ENCODE data around the gene NFILZ. TPM values are rescaled to one million over a fixed set of nuclear protein-coding genes. Genes with fewer than 3 reads are reported as not detected.

Gene NFILZ
- total and polyA plus RNA-seq, 7 donors, result not detected

DNA sequence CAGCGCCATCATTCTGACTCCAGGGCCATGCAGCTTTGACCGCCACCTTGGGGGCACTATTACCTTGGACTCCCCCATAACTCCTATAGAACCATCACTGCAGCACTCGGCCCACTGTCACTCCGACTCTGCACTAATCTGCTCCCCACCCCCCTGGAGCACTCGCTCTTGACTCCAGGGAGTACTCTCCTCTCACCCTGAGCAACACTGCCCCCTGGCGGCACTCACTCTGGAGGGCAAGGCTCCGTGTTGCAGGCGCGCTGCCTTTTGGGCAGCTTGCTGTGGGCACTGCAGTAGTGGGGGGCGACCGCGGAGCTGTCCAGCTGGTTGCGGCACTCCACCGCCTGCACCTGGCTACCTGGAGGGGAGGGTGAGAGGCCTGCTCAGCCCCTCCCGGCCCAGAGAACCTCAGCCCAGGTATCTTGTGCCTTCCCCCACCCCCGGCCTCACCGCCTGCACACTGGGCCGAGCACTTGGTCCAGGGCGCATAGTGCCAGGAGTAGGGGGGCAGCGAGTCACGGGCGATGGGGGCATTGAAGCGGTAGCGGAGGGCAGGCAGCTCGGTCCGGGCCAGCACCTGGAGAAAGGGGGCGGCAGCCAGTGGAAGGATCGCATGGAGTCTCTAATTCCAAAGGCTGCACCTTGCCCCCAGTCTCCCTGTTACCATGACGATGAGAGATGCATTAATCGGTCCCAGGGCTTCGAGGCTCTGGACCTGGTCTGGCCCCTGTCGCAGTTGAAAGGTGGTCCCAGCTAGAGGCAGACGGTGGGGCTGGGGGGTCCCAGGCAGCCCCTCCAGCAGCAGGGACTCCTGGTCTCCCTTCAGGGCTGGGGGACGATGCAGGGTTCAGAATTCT, 44.3 kb upstream of the NFILZ start:
- Histone ChIP-seq H3K27ac (no peak overlapping the region), H3K36me3 (peaks cover 0 to 50% (median 0%) of the 10 kb centered on the region in 4 donors), H3K4me3 (no peak overlapping the region), H3K9me3 (no peaks in the 10 kb centered on the region), H3K4me1 (no peaks in the 10 kb centered on the region), H3K27me3 (no peaks in the 10 kb centered on the region)
- intact Hi-C loops (cut with DNase I), result no loop called here
- WGBS, 2 donors, result 61 to 79% methylated on average over 34 of the region's 34 CpGs
- TF ChIP-seq, protein P1, sequence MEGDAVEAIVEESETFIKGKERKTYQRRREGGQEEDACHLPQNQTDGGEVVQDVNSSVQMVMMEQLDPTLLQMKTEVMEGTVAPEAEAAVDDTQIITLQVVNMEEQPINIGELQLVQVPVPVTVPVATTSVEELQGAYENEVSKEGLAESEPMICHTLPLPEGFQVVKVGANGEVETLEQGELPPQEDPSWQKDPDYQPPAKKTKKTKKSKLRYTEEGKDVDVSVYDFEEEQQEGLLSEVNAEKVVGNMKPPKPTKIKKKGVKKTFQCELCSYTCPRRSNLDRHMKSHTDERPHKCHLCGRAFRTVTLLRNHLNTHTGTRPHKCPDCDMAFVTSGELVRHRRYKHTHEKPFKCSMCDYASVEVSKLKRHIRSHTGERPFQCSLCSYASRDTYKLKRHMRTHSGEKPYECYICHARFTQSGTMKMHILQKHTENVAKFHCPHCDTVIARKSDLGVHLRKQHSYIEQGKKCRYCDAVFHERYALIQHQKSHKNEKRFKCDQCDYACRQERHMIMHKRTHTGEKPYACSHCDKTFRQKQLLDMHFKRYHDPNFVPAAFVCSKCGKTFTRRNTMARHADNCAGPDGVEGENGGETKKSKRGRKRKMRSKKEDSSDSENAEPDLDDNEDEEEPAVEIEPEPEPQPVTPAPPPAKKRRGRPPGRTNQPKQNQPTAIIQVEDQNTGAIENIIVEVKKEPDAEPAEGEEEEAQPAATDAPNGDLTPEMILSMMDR (IDR thresholded peaks at IDR 0.05), result peak in 1 of 4 experiments; percentile 45
- TF ChIP-seq POLR2AphosphoS5 (IDR thresholded peaks at IDR 0.05) (no peak), POLR2A (IDR thresholded peaks at IDR 0.05) (no peak), EP300 (IDR thresholded peaks at IDR 0.05) (no peak)
- no peak for DNase-seq

- Histone ChIP-seq H3K4me3 (no peak overlapping the region), H3K27me3 (no peaks in the 10 kb centered on the region), H3K9me3 (peaks cover 0 to 5% (median 0%) of the 10 kb centered on the region in 4 donors), H3K4me1 (peaks cover 0 to 22% (median 17%) of the 10 kb centered on the region in 4 donors), H3K27ac (no peak overlapping the region), H3K36me3 (peaks cover 0 to 37% (median 0%) of the 10 kb centered on the region in 4 donors)
- 88 to 92% methylated on average over 32 of the region's 32 CpGs for WGBS, 2 donors
- intact Hi-C loops (cut with DNase I), result no loop called here
- DNase-seq, result no peak
- TF ChIP-seq POLR2A (IDR thresholded peaks at IDR 0.05), result no peak
- TF ChIP-seq, protein P1 (IDR thresholded peaks at IDR 0.05), result no peak
- TF ChIP-seq POLR2AphosphoS5 (IDR thresholded peaks at IDR 0.05), result no peak
- TF ChIP-seq EP300 (IDR thresholded peaks at IDR 0.05), result no peak
Measured at GRCh38 chr19:8589177-8589714, 41.2 kb upstream of the NFILZ start.

DNA sequence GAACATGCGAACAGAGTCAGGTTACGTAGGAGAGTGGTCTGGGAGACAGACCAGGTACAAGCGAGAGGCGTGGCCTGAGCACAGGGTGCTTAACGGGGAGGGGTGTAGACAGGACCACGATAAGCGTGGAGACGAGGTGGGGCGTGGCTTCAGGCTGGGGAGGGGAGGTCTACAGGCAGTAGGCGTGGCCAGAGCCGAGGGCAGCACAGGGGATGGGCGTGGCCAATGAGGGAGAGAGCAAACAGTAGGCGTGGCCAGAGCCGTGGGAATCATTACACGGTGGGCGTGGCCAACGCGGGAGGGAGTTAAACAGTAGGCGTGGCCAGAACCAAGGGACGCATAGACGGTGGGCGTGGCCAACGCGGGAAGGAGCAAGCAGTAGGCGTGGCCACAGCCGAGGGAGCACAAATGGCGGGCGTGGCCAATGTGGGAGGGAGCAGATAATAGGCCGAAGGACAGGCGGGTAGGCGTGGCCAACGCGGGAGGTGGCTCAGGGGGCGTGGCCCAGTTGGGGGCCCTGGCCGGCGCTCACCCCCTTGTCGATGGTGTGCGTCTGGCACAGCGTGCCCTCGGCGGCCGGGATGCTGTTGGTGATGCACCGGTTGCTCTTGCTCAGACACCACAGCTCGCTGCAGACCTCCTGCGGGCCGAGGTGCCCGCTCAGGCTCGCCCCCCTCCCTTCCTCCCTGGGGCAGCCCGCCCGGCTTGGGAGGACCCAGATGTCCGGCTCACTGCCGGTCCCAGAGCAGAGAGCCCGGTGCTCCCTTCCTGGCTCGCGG, 38.0 kb upstream of the NFILZ start:
- intact Hi-C loops (cut with DNase I), result loop anchor here (2.0 kb wide), 1 partner anchor 16 kb away; no protein-coding TSS in a partner anchor
- H3K9me3 ChIP-seq, result peaks cover 0 to 6% (median 0%) of the 10 kb centered on the region in 4 donors
- peaks cover 0 to 28% (median 23%) of the 10 kb centered on the region in 4 donors for H3K4me1 ChIP-seq
- H3K4me3 ChIP-seq, result peak overlapping the region; percentile 26 to 47 (median 43)
- H3K27ac ChIP-seq, result peak overlapping the region; percentile 19 to 52 (median 40)
- peaks cover 0 to 27% (median 5%) of the 10 kb centered on the region in 4 donors for H3K36me3 ChIP-seq
- WGBS, 2 donors, result 3 to 14% methylated on average over 55 of the region's 55 CpGs
- peak in 3 of 4 donors; percentile 67 to 80 (median 68) for TF ChIP-seq POLR2AphosphoS5 (IDR thresholded peaks at IDR 0.05)
- TF ChIP-seq POLR2A (IDR thresholded peaks at IDR 0.05), result no peak
- no peak for TF ChIP-seq EP300 (IDR thresholded peaks at IDR 0.05)
- TF ChIP-seq, protein P1 (IDR thresholded peaks at IDR 0.05), result no peak
- peak; percentile 99 for DNase-seq
- H3K27me3 ChIP-seq, result no peaks in the 10 kb centered on the region

DNA sequence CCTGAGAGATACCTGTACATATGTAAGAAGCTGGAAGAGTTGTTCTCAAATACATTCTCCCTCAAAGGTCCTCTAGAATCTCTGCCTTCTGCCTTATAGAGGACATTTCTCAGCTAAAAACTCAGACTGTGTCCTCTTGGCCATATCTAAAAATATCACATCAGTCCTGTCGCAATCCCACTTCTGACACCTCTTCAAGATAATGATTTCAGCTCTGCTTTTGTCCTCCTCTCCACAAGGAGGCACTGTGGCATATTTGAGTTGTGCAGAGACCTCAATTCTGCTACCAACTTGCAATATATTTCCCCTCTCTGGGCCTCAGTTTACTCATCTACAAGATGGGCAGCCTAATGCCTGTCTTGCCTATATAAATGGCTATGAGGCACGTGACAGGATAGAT, 36.5 kb upstream of the NFILZ start:
- H3K4me3 ChIP-seq, result no peak overlapping the region
- 93 to 98% methylated on average over 2 of the region's 2 CpGs for WGBS, 2 donors
- DNase-seq, result no peak
- H3K27me3 ChIP-seq, result no peaks in the 10 kb centered on the region
- peaks cover 0 to 6% (median 0%) of the 10 kb centered on the region in 4 donors for H3K9me3 ChIP-seq
- no peak overlapping the region for H3K27ac ChIP-seq
- peaks cover 0 to 28% (median 23%) of the 10 kb centered on the region in 4 donors for H3K4me1 ChIP-seq
- peaks cover 0 to 23% (median 5%) of the 10 kb centered on the region in 4 donors for H3K36me3 ChIP-seq
- TF ChIP-seq, protein P1 (IDR thresholded peaks at IDR 0.05), result no peak
- intact Hi-C loops (cut with DNase I), result loop anchor here (2.0 kb wide), 1 partner anchor 15 kb away; no protein-coding TSS in a partner anchor
